HG02981 (cell line): Measurements from ENCODE around the gene UIMC1.
A peak's percentile ranks its signal among the peaks of the same experiment; 100 is the strongest.

Experiments used
- ATAC-seq: cut with Tn5 transposase; IDR thresholded peaks from one replicate; pipeline ENCODE4 v1.9.1; 2021; ENCODE audit warnings: mild to moderate bottlenecking, moderate library complexity; ENCODE audit not compliant: unreplicated experiment

The UIMC1 gene

DNA sequence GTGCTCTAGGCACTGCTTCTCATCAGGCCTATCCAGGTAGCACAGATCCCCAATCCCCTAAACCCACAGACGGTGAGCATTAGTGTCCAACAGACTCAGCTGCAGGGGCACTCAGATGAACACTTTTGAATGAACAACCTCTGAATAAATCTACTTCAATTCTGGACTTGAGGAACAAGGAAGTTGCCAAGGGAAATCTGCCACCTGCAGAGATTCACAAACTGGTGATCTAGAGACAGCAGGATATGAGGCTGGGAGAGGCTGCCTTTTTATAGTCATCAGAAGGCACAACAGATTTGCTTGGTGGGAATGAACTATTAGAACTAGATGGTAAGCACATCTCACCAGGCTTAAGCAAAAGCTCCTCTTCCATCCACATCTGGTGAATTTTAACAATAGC is 100.5 kb downstream of the UIMC1 start:
- no peak for ATAC-seq

DNA sequence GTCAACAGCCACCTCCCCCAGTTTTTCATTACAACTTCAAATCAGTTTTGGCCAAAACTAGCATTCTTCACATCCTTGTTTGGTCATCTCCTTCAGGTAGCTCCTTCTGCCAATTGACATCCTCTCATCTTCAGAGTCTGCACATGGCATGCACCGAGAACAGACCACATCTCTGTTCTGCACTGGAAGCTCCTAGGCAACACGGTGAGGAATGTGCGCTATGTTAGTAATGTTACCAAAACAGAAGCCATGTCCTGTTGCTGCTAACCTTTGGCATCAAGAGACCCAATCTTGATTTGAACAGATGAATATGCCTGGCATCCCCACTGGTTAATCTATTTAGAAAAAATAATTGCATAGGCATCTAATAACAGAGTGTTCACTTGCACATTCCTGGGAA is 102.3 kb downstream of the UIMC1 start:
- ATAC-seq: no peak

DNA sequence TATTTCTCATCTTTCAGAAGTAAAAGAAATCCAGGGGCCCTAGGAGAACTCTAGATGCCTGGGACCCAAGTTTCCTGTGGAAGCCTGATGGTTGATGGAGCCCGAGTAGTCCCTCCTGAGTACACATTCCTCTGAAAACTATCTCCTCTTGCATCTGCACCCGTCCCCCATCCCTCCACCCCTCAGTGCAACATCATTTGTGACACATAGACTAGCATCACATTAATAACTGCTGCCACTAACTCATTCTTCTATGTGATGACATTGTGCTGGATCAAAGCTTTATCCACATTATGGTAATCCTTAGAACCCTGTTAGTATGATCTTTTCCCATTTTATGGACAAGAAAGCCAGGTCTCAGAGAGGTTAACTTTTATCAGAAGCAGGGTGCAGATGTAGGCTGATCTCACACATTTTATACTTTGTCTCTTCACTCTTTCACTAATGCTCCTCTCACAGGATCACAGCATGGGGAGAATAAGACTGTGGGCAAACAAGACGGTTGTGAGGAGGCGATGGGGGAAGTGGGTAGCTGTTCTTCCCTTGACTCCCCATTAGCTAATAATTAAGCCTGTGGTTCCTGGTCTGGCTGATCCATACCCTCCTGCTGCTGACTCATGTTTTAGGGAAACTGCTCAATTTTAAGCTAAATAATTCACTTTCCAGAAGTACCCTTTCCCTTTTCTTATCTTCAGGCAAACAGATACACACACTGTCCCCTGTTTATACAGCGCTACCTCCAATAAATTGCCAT is 103.5 kb downstream of the UIMC1 start:
- no peak for ATAC-seq

DNA sequence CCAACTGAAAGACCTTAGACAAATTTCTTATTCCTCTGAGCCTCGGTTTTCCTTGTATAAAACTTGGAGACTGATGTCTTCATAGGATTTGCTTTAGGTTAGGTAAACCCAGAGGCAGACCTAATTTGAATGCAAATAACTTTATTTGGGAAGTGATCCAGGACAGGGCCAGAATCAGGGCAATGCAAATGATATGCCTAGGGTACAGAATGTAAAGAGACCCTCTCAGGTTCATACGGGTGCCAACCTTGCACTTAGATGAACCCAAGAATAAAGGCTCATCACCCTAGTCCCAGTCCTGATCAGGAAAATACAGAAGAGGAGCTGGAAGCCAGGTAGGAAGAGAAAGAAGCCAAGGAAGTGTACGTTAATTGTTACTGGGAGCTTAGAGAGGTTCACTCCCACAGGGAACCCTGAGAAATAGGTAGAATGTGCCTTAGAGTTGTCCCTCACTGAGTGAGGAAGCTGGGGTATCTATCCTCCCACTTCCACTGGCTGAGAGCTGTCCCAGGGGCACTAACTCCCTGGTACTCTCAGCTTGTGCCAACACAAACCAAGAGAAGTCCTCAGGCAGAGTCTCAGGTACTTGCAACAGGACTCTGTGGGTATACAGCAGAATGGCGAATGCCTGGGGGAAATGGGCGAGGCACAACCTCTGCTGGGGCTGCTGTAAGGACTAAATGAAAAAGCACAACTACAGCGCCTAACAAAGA is 104.3 kb downstream of the UIMC1 start:
- no peak for ATAC-seq

DNA sequence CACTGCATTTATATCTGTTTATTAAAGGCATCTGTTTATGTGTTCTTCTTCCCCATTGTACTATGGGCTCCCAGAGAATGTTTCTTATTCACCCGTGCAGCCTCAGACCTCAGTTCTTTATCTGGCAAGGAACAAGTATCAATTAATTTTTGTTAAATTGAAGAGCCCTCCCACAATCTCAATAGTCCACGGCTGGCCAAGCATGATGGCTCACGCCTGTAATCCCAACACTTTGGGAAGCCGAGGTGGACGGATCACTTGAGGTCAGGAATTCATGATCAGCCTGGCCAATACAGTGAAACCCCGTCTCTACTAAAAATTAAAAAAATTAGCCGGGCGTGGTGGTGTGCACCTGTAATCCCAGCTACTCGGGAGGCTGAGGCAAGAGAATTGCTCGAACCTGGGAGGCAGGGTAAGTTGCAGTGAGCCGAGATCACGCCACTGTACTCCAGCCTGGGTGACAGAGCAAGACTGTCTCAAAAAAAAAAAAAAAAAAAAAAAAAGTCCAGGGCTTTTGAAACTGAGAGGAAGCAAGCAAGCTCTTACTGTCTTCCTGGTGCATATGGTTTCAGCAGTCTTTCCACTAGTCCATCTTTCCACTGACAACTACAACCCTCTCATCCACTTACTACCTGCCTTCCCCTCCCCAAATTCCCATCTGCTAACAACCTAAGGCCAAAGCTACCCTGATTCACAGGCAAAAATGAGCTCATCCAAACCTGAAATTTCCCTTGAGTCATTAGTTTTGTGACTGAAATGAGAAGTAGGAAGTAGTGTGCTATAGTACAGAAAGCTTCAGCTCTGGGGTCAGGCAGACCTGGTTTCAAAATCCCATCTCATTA is 105.1 kb downstream of the UIMC1 start:
- peak; percentile 53 for ATAC-seq

DNA sequence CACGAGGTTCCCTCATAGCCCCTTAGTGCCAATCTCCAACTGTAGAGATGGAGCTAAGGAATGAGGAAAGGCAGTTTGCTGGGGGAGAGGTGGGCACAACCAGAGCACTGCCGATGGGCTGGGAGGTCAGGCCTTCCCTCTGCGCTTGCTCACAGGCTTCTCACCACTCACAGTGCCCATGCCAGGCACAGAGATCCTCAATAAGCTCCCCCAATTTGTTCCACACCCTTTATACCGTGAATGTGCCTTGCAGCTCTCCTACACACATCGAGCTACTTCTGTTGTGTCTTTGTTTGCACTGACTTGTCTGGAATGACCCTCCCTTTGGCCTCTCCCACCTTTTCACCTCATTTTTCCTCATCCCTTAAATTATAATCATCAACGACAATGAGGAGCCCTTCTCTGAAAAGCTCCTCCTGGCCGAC is 105.8 kb downstream of the UIMC1 start:
- no peak for ATAC-seq

DNA sequence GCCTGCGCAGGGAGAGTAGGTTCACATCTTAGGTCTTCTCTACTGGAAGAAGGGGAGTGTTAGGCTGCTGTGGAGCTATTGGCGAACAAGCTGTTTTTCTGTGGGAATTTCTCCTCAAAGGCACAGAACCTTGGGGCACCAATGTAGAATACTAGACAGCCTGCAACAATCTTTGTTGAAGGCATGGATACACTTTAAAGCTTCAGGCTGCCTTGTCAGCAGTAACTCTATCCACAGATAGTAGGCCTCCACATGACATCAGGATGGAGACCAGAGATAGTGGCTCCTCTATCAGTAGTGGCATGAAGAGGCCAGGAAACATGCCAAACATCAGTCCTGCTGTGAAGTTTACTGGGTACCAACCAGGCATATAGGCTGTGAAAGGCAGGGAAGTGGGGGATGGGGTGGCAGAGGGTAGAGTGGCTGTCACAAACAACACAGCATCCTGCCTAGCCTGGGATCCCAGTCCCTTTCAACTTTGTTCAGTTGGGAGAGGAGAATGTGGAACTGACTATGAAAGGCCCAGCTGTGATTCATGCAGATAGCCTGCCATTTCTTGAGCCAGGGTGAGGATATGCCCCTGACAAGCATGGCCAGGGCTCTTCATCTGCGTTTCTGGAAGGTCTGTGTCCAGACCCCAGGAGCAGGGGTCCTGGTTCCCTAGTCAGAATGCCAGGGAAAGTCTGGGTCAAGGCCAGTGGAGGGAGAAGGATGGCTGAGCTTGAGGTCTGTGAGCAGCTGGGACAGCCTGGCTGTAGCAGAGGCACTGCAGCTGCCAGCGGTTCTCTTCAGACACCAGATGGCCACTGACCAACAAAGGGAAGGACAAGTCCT is 106.4 kb downstream of the UIMC1 start:
- ATAC-seq: no peak

DNA sequence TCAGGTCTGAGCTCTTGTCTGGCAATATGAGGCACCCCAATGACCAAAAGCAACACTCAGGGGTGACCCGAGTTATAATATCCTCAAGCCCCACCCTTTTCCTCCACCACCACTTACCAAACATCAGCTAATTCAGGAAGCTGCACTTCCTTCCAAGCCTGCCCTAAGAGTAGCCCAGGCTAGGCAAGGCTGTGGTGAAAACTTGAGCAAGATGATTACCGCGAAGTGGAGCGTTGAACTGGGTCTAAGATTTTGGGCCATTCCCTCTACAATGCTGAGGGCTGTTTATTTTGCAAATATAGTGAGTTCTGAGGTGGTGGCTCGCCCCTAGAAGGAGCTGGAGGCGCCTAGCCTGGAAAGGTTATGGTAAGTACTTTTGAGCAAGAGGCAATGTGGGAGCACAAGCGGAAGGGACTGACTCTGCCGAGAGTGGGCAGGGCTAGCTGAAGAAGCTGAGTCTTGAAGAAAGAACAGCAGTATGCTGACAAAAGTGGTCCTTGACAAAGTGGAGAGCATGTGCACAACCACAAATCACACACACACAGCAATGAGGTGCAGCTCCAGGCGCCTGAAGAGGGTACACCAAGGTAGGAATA is 107.2 kb downstream of the UIMC1 start, which contains the start of gene HK3:
TSS of gene HK3 (minus strand) at position 51 of the 596 bp plus-strand sequence. CDS start 3,187 bp downstream, outside the sequence.
- ATAC-seq: no peak

DNA sequence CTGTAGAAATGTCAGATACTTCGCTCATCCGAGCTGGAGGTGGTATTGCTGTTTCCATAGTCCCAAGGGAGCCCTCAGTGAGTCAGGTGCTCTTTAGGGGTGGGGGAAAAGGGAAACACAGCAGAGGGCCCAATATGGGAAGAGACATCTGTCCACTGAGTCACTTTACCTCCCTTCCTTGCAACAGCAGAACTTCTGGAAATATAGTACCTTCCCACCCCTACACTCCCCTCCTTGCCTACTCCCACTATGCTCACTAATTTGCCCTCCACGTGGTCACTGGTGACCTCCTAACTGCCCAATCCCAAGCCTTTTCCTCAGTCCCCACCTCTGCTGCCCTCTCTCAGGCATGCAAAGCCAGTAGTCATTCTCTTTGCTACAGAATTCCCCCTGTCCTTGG is 109.3 kb downstream of the UIMC1 start:
- ATAC-seq: no peak

DNA sequence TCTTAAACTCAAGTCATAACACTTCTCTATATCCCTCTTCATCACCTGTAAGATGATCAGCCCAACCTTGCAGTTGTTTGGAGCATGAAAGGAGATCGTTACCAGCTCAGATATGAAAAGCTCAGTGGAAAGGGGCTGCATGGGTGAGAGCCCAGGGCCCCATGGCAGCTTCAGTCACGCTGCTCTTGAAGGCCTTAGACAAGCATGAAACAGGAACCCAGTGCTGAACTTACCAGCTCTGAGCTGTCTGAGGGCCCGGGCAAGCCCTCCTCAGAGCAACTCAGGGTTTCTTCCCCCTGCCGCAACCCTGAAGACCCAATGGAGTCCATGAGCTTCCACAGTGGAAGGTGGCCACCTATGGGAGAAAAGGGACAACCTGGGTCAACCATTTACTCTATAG is 110.7 kb downstream of the UIMC1 start:
- no peak for ATAC-seq

DNA sequence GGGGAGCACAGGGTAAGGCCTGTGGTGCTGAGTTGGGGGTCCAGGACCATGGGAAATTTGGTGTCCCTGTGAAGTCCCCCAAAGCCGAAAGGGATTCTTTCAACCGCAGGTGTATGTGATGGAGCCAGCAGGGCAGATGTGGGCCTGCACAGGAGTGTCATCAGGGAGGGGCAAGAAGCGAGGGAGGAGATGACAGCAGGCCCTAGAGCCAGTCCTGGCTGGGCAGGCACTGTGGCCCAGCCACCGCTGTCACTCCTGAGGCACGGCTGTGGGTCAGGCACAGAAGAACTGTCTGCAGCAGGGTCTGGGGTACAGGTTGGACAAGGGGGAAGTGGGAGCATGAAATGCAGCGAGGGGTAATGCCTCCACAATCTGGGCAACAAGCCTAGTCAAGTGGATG is 112.3 kb downstream of the UIMC1 start:
- ATAC-seq: no peak

DNA sequence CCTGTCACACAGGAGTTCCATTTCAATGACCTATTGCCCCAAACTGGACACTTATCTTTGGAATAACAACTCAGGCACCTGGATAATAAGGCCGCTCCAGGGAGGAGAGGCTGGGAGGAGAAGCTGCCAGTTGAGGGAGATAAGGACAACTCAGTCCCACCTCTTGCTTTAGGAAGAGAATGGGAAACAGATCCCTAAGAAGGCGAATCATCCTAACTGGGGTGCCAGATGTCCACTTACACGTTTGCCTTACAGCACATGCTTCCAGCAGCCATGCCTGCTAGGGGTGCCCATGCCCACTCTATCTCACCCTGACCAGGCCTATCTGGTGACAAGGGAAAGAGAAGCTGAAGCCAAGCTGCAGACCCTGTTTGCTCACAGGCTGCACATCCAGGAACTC is 113.9 kb downstream of the UIMC1 start:
- no peak for ATAC-seq

DNA sequence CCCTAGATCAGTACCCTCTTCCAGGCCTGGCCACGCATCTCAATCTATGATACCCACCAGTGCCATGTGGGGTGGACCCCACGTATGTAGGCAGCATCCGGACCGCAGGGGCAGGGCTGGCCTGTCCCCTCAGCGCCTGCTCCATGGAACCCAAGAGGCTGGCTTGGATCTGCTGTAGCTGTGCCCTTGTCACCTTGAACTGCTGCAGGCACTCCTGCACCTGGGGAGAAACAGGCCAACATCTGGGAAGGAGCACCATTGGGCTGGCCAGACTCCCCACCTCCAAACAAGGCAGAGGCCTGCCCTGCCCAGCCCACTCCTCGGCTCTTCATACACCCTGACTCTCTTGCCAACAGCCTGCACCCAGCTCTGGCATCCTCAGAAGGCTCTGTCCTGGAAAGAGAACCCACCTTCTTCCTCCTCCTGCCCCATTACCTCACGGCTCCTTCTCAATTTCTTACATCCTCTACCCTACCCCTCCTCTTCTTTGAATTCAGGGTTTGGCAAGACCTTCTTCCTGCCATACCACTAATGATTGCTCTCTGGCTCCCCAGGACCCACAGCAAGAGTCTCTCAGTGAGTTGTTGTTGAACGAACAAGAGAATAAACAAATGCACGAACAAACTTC is 115.1 kb downstream of the UIMC1 start:
- no peak for ATAC-seq

DNA sequence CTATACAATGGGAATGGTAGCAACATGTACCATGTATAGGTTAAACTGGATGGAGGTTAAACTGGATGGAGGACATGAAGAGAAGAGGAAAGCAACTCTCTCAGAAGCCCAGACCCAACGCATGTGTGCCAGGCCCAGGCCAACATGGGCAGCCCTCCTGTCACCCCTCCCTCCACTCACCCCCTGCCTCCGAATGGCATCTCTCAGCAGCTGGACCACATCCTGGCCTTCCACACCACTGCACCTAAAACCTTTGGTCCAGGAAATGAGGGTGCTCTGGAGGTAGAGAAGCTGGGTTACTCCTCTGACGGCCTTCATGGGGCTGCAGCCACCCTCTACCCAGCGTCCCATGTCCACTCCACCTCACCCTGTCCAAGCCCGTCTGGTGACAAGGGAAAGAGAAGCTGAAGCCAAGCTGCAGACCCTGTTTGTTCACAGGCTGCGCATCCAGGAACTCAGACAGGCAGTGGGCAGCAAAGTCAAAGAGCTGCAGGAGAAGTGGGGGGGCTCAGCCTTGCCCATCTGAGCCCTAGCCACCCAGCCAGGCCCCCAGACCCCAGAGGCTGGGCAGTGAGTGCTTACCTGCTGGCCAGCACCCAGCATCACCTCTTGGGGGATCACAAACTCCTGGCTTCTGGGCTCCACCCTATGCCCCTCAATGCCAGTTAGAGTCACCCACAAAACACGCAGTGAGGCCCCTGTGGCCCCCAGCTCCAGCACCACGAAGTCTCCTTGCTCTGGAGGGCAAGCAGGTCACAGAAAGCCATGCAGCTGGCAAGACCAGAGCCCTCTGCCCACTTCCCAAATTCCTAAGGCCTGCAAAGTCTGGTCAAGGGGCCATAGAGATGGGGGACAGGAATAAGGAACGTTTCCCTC is 115.9 kb downstream of the UIMC1 start:
- ATAC-seq: no peak

DNA sequence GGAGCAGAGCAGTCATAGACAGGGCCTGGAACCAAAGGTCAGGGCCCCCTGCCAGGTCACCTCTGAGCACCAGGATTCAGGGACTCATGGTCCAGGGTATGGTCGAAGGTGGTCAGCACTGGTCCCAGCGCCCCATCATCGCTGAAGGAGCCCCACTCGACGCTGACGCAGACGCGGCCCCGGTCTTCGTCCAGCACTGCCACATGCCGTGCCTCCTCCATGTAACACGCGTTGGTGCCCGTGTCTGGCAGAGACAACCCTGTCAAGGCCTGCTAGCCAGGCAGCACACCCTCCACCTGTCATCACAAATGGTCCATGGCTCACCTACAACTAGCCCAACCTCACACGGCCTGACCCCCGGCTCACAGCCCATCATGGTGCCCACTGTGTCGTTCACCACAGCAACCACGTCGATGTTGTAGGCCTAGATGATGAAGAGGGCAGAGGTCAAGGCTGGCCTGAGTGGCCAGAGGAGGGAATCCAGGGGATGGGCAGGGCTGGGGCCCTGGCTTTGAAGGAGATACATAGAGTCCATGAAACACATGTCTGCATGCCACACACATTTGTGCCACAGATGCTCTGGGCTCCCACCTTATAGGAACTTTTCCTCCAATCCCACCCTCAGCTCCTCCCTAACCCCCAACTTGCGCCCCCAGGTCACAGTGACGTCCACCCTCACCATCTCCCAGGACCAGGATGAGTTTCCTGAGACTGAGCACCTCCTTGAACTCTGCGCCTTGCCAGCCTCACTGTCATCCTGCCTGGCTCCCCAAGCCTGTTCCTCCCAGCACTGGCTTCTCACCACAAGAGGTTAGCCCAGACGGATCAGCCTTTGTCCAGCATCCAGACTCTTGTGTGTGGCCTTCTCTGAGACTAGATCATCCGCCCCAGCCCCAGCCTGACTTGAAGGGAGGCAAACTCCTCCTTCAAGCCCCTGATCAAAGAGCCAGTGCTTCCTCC is 117.0 kb downstream of the UIMC1 start:
- ATAC-seq: no peak

DNA sequence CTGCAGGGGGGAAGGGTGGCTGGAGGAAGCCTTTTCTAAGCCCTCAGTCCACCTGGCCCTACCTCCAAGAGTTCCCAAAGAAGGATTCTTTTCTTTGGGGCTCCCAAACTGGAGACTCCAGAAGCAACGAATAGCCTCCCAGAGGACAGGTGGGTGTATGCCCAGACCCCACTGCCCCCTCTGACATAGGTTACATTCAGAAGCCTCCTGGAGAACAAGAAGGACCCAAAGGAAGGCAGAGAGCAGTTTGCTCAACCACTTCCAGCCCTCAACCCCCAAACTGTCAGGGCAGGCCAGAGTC is 117.8 kb downstream of the UIMC1 start:
- ATAC-seq: no peak

DNA sequence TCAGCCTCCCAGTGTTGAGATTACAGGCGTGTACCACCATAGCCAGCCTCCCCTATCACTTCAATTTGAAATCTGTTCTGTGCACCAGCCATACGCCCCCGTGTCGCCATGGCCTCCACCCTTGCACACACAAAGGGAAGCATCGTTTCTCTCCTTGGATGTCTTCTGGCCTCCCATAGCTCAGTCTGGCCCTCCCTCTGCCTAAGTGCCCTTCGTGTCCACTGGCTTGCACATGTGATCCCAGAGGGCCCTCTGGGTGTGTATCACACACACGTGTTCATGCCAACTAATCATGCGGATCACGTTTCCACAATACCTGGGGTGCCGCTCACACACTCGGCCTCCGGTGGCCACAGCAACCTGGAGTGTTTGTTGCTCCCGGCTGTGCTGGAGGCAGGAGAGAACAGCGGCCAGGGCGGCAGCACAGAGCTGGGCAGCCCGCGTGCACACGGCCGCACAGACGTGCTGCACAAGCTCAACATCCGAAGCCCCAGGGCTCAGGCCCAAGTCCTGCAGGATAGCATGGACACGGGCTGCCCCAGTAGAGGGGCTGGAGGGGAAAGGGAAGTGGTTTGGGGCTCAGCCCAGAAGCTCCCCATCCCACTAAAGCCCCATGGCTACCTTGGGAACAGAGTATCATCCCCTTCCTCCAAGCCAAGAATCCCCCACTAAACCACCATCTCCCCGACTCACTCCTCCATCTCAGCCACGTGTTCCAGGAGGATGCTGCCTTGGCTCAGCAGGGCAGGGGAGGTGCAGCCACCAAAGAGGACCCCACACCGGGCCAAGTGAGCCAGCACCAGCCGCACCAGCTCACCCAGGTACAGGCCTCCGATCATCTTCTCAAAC is 118.3 kb downstream of the UIMC1 start:
- ATAC-seq: no peak
